Measurements from ENCODE around the gene GYPE. TPM values are rescaled to one million over a fixed set of nuclear protein-coding genes. Genes with fewer than 3 reads are reported as not detected.
"Not testable (repeated sequence)": the region's sequence is repeated elsewhere in the genome, so short reads cannot be mapped to it uniquely, and the experiment has no call there.

The GYPE gene
- total and polyA plus RNA-seq, 2 donors = 1.0 to 2.3 TPM

- H3K36me3 ChIP-seq (ENCODE audit: insufficient read depth); DNase-seq (ENCODE audit: extremely low spot score); H3K4me3 ChIP-seq (ENCODE audit: low read depth, low read length); H3K27ac ChIP-seq (ENCODE audit: low read depth); H3K4me1 ChIP-seq (ENCODE audit: insufficient read depth): not testable (repeated sequence)
Measured at GRCh38 chr4:143904431-143904830, 928 bp downstream of the GYPE start.

GRCh38 chr4:143890323-143890722, 15.0 kb downstream of the GYPE start:
- not testable (repeated sequence) for DNase-seq (ENCODE audit: extremely low spot score); H3K27ac ChIP-seq (ENCODE audit: low read depth); H3K4me3 ChIP-seq (ENCODE audit: low read depth, low read length); H3K36me3 ChIP-seq (ENCODE audit: insufficient read depth); H3K4me1 ChIP-seq (ENCODE audit: insufficient read depth)
- WGBS = 69% methylated on average over 4 of the region's 4 CpGs

- DNase-seq (ENCODE audit: extremely low spot score); H3K4me1 ChIP-seq (ENCODE audit: insufficient read depth); H3K27ac ChIP-seq (ENCODE audit: low read depth); H3K4me3 ChIP-seq (ENCODE audit: low read depth, low read length); H3K36me3 ChIP-seq (ENCODE audit: insufficient read depth): not testable (repeated sequence)
- 50% methylated on average over 1 of the region's 3 CpGs for WGBS
Measured at GRCh38 chr4:143888189-143888588, 17.2 kb downstream of the GYPE start.

GRCh38 chr4:143884965-143885364, 20.4 kb downstream of the GYPE start:
- H3K36me3 ChIP-seq (ENCODE audit: insufficient read depth); H3K27ac ChIP-seq (ENCODE audit: low read depth); H3K4me3 ChIP-seq (ENCODE audit: low read depth, low read length); DNase-seq (ENCODE audit: extremely low spot score); H3K4me1 ChIP-seq (ENCODE audit: insufficient read depth): not testable (repeated sequence)

- no peak overlapping the region for H3K4me3 ChIP-seq (ENCODE audit: low read depth, low read length)
- no peak overlapping the region for H3K27ac ChIP-seq (ENCODE audit: low read depth)
- no peak for DNase-seq (ENCODE audit: extremely low spot score)
- H3K36me3 ChIP-seq (ENCODE audit: insufficient read depth) = no peaks in the 10 kb centered on the region
- H3K4me1 ChIP-seq (ENCODE audit: insufficient read depth) = no peaks in the 10 kb centered on the region
Measured at GRCh38 chr4:143883529-143883928, 21.8 kb downstream of the GYPE start.

- WGBS = 82% methylated on average over 4 of the region's 4 CpGs
- Histone ChIP-seq H3K4me1 (ENCODE audit: insufficient read depth) (no peaks in the 10 kb centered on the region), H3K36me3 (ENCODE audit: insufficient read depth) (no peaks in the 10 kb centered on the region), H3K4me3 (ENCODE audit: low read depth, low read length) (no peak overlapping the region), H3K27ac (ENCODE audit: low read depth) (no peak overlapping the region)
- DNase-seq (ENCODE audit: extremely low spot score) = no peak
Measured at GRCh38 chr4:143882892-143883291, 22.5 kb downstream of the GYPE start.

GRCh38 chr4:143879561-143879960, 25.8 kb downstream of the GYPE start:
- H3K4me1 ChIP-seq (ENCODE audit: insufficient read depth); H3K4me3 ChIP-seq (ENCODE audit: low read depth, low read length); H3K36me3 ChIP-seq (ENCODE audit: insufficient read depth); H3K27ac ChIP-seq (ENCODE audit: low read depth); DNase-seq (ENCODE audit: extremely low spot score): not testable (repeated sequence)
- 78% methylated on average over 2 of the region's 2 CpGs for WGBS

- not testable (repeated sequence) for H3K4me1 ChIP-seq (ENCODE audit: insufficient read depth); H3K36me3 ChIP-seq (ENCODE audit: insufficient read depth); DNase-seq (ENCODE audit: extremely low spot score); H3K4me3 ChIP-seq (ENCODE audit: low read depth, low read length); H3K27ac ChIP-seq (ENCODE audit: low read depth)
- 97% methylated on average over 2 of the region's 2 CpGs for WGBS
Measured at GRCh38 chr4:143875357-143875756, 30.0 kb downstream of the GYPE start.

GRCh38 chr4:143870523-143871268, 34.7 kb downstream of the GYPE start:
- H3K27ac ChIP-seq (ENCODE audit: low read depth); H3K4me1 ChIP-seq (ENCODE audit: insufficient read depth); H3K4me3 ChIP-seq (ENCODE audit: low read depth, low read length); DNase-seq (ENCODE audit: extremely low spot score); H3K36me3 ChIP-seq (ENCODE audit: insufficient read depth): not testable (repeated sequence)
- 61% methylated on average over 2 of the region's 3 CpGs for WGBS

GRCh38 chr4:143869925-143870324, 35.4 kb downstream of the GYPE start:
- H3K36me3 ChIP-seq (ENCODE audit: insufficient read depth); DNase-seq (ENCODE audit: extremely low spot score); H3K4me3 ChIP-seq (ENCODE audit: low read depth, low read length); H3K4me1 ChIP-seq (ENCODE audit: insufficient read depth); H3K27ac ChIP-seq (ENCODE audit: low read depth): not testable (repeated sequence)
- 72% methylated on average over 3 of the region's 3 CpGs for WGBS

GRCh38 chr4:143862716-143863115, 42.6 kb downstream of the GYPE start:
- H3K36me3 ChIP-seq (ENCODE audit: insufficient read depth); H3K4me3 ChIP-seq (ENCODE audit: low read depth, low read length); DNase-seq (ENCODE audit: extremely low spot score); H3K4me1 ChIP-seq (ENCODE audit: insufficient read depth); H3K27ac ChIP-seq (ENCODE audit: low read depth): not testable (repeated sequence)
- 54% methylated on average over 1 of the region's 1 CpG for WGBS

GRCh38 chr4:143858456-143858855, 46.9 kb downstream of the GYPE start:
- Histone ChIP-seq H3K36me3 (ENCODE audit: insufficient read depth) (no peaks in the 10 kb centered on the region), H3K27ac (ENCODE audit: low read depth) (no peak overlapping the region), H3K4me3 (ENCODE audit: low read depth, low read length) (no peak overlapping the region), H3K4me1 (ENCODE audit: insufficient read depth) (no peaks in the 10 kb centered on the region)
- 81% methylated on average over 1 of the region's 1 CpG for WGBS
- no peak for DNase-seq (ENCODE audit: extremely low spot score)

GRCh38 chr4:143857391-143858336, 47.7 kb downstream of the GYPE start:
- H3K4me1 ChIP-seq (ENCODE audit: insufficient read depth); H3K27ac ChIP-seq (ENCODE audit: low read depth); H3K4me3 ChIP-seq (ENCODE audit: low read depth, low read length); DNase-seq (ENCODE audit: extremely low spot score); H3K36me3 ChIP-seq (ENCODE audit: insufficient read depth): not testable (repeated sequence)
- 48% methylated on average over 6 of the region's 6 CpGs for WGBS

GRCh38 chr4:143856017-143856557, 49.3 kb downstream of the GYPE start:
- not testable (repeated sequence) for H3K4me1 ChIP-seq (ENCODE audit: insufficient read depth); H3K4me3 ChIP-seq (ENCODE audit: low read depth, low read length); DNase-seq (ENCODE audit: extremely low spot score); H3K27ac ChIP-seq (ENCODE audit: low read depth); H3K36me3 ChIP-seq (ENCODE audit: insufficient read depth)
- 69% methylated on average over 6 of the region's 6 CpGs for WGBS
